IgD-negative memory B cell (primary cell): ENCODE measurements around the gene DDX17. TPM values are rescaled to one million over a fixed set of nuclear protein-coding genes. Genes with fewer than 3 reads are reported as not detected.

Experiments
- H3K27ac Mint-ChIP-seq, 3 donors: one replicate each; pipeline ENCODE4 v1.8.0; 2020 to 2022; ENCODE audit warnings: mild to moderate bottlenecking in 3 of 3, mixed read lengths in 3 of 3, moderate library complexity in 1 of 3
- H3K27me3 Mint-ChIP-seq: one replicate; pipeline ENCODE4 v1.8.0; 2021; ENCODE audit warnings: mixed read lengths
- H3K36me3 Mint-ChIP-seq: one replicate; pipeline ENCODE4 v1.8.0; 2020; ENCODE audit warnings: mild to moderate bottlenecking, mixed read lengths
- H3K4me1 Mint-ChIP-seq, 3 donors: one replicate each; pipeline ENCODE4 v1.8.0; 2020 to 2022; ENCODE audit warnings: mixed read lengths in 3 of 3, mild to moderate bottlenecking in 1 of 3
- H3K4me3 Mint-ChIP-seq, 4 donors: one replicate each; pipeline ENCODE4 v1.8.0; 2020 to 2022; ENCODE audit warnings: mild to moderate bottlenecking in 4 of 4, mixed read lengths in 4 of 4, moderate library complexity in 3 of 4
- H3K9me3 Mint-ChIP-seq, 3 donors: one replicate each; pipeline ENCODE4 v1.8.0; 2020 to 2021; ENCODE audit warnings: mixed read lengths in 3 of 3, mild to moderate bottlenecking in 1 of 3
- polyA plus RNA-seq: library from polyadenylated mRNA; unstranded; fragments of 300-500 nt; fragmentation: Illumina TruSeq; gene quantifications from one replicate; pipeline ENCODE4 v1.2.3, GENCODE V29; 2021

Gene DDX17
- polyA plus RNA-seq, result 55.9 TPM

DNA sequence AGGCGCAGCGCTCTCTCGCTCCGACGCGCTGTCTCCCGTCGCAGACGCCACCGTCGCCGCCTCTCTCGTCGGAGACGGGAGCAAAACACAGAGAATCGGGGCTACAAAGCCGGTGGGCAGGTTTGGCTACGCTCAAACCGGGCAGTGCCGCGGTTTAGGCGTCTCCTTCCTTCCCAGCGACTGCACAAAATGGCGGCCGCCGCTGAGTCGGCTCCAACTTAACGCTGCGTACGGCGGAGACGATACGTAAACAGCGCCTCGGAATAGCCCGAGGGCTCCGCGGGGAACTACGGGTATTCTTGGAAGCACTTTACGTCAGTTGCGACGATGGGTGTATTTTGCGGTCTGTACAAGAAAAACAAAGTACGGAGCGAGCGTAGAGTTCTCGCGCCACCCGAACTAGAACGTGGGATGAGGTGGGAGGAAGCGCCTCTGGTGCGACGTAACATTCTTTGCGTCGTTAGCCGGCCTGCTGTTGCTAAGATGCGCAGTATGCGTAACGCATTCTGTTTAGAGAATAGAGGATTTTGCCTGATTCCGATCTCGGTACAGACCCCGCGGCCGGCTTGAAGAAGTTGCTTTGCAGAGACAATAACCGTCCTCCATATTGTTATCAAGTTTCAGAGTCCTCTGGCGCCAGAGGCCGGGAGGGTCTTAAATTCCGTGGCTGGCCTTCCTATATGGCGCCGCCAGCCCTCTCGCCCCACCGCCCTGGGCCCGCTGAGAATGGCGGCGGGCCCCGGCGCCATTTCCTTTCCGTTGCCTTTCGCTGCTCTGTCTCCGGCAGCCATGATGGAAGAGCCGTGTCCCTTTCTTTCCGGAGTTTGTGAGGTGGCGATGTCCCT, at the start of gene DDX17:
DDX17 (minus strand) TSS at position 194 of the 845 bp plus-strand sequence.
- peaks cover 5% of the 10 kb centered on the region for H3K36me3 Mint-ChIP-seq
- no peaks in the 10 kb centered on the region for H3K9me3 Mint-ChIP-seq
- H3K4me1 Mint-ChIP-seq, result peaks cover 37 to 42% (median 40%) of the 10 kb centered on the region in 3 donors
- H3K27me3 Mint-ChIP-seq, result no peaks in the 10 kb centered on the region
- peak within 1 kb of the TSS; percentile 97 to 100 (median 99) for H3K4me3 Mint-ChIP-seq
- peak within 1 kb of the TSS; percentile 99 to 100 (median 100) for H3K27ac Mint-ChIP-seq

- H3K27me3 Mint-ChIP-seq, result no peaks in the 10 kb centered on the region
- no peaks in the 10 kb centered on the region for H3K9me3 Mint-ChIP-seq
- H3K4me3 Mint-ChIP-seq, result no peak overlapping the region
- no peak overlapping the region for H3K27ac Mint-ChIP-seq
- peaks cover 2% of the 10 kb centered on the region for H3K36me3 Mint-ChIP-seq
- peaks cover 0 to 2% (median 0%) of the 10 kb centered on the region in 3 donors for H3K4me1 Mint-ChIP-seq
These were observed 48.2 kb upstream of the DDX17 start for GRCh38 chr22:38554281-38554680.

DNA sequence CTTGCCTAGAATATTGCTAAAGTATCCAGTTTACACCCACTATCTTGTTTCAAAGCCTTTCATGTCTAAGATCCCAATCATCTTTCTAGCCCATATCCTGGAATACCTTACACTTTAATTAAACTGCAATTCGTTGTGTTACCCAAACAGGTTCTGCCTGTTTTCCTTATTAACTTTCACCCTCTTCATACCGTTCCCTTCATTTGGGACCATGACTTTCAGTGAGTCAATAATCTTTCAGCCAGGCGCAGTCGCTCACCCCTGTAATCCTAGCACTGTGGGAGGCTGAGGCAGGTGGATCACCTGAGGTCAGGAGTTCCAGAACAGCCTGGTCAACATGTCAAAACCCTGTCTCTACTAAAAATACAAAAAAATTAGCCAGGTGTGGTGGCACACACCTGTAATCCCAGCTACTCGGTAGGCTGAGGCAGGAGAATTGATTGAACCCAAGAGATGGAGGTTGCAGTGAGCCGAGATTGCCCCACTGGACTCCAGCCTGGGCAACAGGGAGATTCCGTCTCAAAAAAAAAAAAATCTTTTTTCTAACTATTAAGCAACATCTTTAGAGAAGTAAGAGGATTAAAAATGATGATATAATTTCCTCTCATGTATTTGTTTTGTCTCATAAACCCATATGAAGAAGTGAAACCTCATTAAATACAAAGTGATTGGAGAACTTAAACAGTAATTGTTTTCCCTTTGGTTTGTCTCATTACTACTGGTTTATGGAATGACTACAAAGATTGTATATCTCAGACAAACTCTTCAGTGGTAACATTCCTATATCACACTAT, 43.2 kb upstream of the DDX17 start:
- Mint-ChIP-seq H3K27me3 (no peaks in the 10 kb centered on the region), H3K27ac (no peak overlapping the region), H3K36me3 (peaks cover 2% of the 10 kb centered on the region), H3K4me1 (peaks cover 3 to 8% (median 8%) of the 10 kb centered on the region in 3 donors), H3K9me3 (peaks cover 0 to 2% (median 2%) of the 10 kb centered on the region in 3 donors), H3K4me3 (peak overlapping the region in 1 of 4 donors; percentile 28)

DNA sequence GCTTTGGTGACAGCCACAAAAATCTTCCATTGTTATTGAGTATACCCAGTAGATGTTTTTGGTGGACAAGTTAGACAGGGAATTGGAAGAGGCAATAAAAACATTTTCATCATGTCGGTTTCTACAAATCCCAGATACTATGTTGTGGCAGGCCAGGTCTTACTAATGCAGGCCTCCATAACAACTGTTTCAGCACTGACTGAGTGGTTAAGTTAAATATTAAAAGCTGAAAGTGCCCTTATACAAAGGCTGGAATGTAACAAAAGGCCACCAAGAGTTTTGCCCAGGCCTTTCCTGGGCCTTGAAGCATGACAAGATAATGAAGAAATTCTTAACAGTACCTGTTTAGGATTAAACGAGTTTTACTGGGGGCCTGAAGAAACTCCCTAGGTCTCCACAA, 34.6 kb upstream of the DDX17 start:
- Mint-ChIP-seq H3K4me3 (no peak overlapping the region), H3K4me1 (peaks cover 0 to 1% (median 0%) of the 10 kb centered on the region in 3 donors), H3K9me3 (peaks cover 6 to 20% (median 13%) of the 10 kb centered on the region in 3 donors), H3K27me3 (no peaks in the 10 kb centered on the region), H3K36me3 (no peaks in the 10 kb centered on the region), H3K27ac (no peak overlapping the region)

- Mint-ChIP-seq H3K4me1 (peaks cover 5 to 6% (median 5%) of the 10 kb centered on the region in 3 donors), H3K4me3 (peak overlapping the region in 1 of 4 donors; percentile 24), H3K9me3 (no peaks in the 10 kb centered on the region), H3K27ac (peak overlapping the region in 1 of 3 donors; percentile 14), H3K27me3 (no peaks in the 10 kb centered on the region), H3K36me3 (no peaks in the 10 kb centered on the region)
These were observed 25.3 kb upstream of the DDX17 start for GRCh38 chr22:38531251-38531938.

GRCh38 chr22:38524429-38524828, 18.3 kb upstream of the DDX17 start:
- H3K4me3 Mint-ChIP-seq, result no peak overlapping the region
- H3K9me3 Mint-ChIP-seq, result no peaks in the 10 kb centered on the region
- peaks cover 2% of the 10 kb centered on the region for H3K27me3 Mint-ChIP-seq
- no peaks in the 10 kb centered on the region for H3K4me1 Mint-ChIP-seq
- H3K27ac Mint-ChIP-seq, result no peak overlapping the region
- no peaks in the 10 kb centered on the region for H3K36me3 Mint-ChIP-seq

DNA sequence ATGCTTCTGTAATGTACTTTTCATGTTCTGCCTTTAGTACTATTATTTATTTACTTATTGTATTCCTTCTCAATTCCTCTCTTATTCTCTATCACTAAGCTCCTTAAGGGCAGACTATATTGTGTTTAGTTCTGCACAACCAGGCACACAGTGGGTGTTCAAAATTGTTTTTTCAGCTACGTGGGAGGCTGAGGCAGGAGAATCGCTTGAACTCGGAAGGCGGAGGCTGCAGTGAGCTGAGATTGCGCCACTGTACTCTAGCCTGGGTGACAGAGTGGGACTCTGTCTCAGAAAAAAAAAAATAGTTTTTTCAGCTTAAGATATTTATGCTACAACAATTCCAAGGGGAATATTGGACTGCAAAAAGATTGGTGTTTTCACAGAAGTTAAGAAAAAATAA, 17.4 kb upstream of the DDX17 start:
- H3K4me3 Mint-ChIP-seq, result no peak overlapping the region
- H3K36me3 Mint-ChIP-seq, result no peaks in the 10 kb centered on the region
- peaks cover 2% of the 10 kb centered on the region for H3K27me3 Mint-ChIP-seq
- H3K4me1 Mint-ChIP-seq, result no peaks in the 10 kb centered on the region
- H3K27ac Mint-ChIP-seq, result no peak overlapping the region
- H3K9me3 Mint-ChIP-seq, result no peaks in the 10 kb centered on the region

DNA sequence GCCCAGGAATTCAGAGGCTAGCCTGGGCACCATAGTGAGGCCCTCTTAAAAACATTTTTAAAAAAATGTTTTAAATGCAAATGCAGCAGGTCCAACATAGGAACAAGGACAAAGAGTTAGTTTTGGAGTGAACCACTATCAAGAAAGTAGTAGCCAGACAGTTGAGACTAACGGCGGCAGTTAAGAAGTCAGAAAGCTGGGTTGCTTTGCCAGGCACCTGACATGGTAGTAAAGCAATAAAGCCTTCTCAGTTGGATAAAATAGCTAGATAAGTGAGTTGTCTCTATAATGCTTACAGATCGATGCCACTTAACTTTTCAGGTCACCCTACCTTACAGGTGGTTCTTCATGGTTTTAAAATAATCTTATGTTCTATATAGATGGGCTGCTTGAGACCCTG, 16.9 kb upstream of the DDX17 start:
- H3K27ac Mint-ChIP-seq, result no peak overlapping the region
- peaks cover 2% of the 10 kb centered on the region for H3K27me3 Mint-ChIP-seq

GRCh38 chr22:38519453-38520250, 13.5 kb upstream of the DDX17 start:
- no peaks in the 10 kb centered on the region for H3K4me1 Mint-ChIP-seq
- H3K4me3 Mint-ChIP-seq, result no peak overlapping the region
- H3K27me3 Mint-ChIP-seq, result peaks cover 2% of the 10 kb centered on the region
- H3K9me3 Mint-ChIP-seq, result no peaks in the 10 kb centered on the region
- H3K36me3 Mint-ChIP-seq, result no peaks in the 10 kb centered on the region
- H3K27ac Mint-ChIP-seq, result no peak overlapping the region

More for the DNA sequence above, 16.9 kb upstream of the DDX17 start:
- Mint-ChIP-seq H3K4me3 (no peak overlapping the region), H3K36me3 (no peaks in the 10 kb centered on the region), H3K9me3 (no peaks in the 10 kb centered on the region), H3K4me1 (no peaks in the 10 kb centered on the region)

GRCh38 chr22:38518620-38519019, 12.5 kb upstream of the DDX17 start:
- H3K4me3 Mint-ChIP-seq, result no peak overlapping the region
- no peaks in the 10 kb centered on the region for H3K27me3 Mint-ChIP-seq
- H3K9me3 Mint-ChIP-seq, result no peaks in the 10 kb centered on the region
- no peak overlapping the region for H3K27ac Mint-ChIP-seq
- H3K4me1 Mint-ChIP-seq, result no peaks in the 10 kb centered on the region
- H3K36me3 Mint-ChIP-seq, result no peaks in the 10 kb centered on the region

GRCh38 chr22:38513063-38513462, 7.0 kb upstream of the DDX17 start:
- Mint-ChIP-seq H3K36me3 (peaks cover 5% of the 10 kb centered on the region), H3K4me3 (no peak overlapping the region), H3K4me1 (peaks cover 0 to 6% (median 3%) of the 10 kb centered on the region in 3 donors), H3K27me3 (no peaks in the 10 kb centered on the region), H3K9me3 (no peaks in the 10 kb centered on the region), H3K27ac (no peak overlapping the region)

- Mint-ChIP-seq H3K4me3 (no peak overlapping the region), H3K4me1 (peaks cover 9 to 12% (median 10%) of the 10 kb centered on the region in 3 donors), H3K9me3 (no peaks in the 10 kb centered on the region), H3K27me3 (no peaks in the 10 kb centered on the region), H3K36me3 (peaks cover 5% of the 10 kb centered on the region), H3K27ac (no peak overlapping the region)
These were observed 4.4 kb upstream of the DDX17 start for GRCh38 chr22:38510416-38510970.

GRCh38 chr22:38505541-38506117, 482 bp downstream of the DDX17 start:
- Mint-ChIP-seq H3K27ac (peak overlapping the region; percentile 99 to 100 (median 100)), H3K27me3 (no peaks in the 10 kb centered on the region), H3K9me3 (no peaks in the 10 kb centered on the region), H3K4me1 (peaks cover 43 to 46% (median 44%) of the 10 kb centered on the region in 3 donors), H3K4me3 (peak overlapping the region; percentile 97 to 100 (median 99)), H3K36me3 (peaks cover 5% of the 10 kb centered on the region)
